ENCODE data around the gene LMF1. TPM values are rescaled to one million over a fixed set of nuclear protein-coding genes. Genes with fewer than 3 reads are reported as not detected.
A peak's percentile ranks its signal among the peaks of the same experiment; 100 is the strongest.

The LMF1 gene
- total and polyA plus RNA-seq, 2 donors from 2014 or later, result 15.4 to 28.6 TPM

DNA sequence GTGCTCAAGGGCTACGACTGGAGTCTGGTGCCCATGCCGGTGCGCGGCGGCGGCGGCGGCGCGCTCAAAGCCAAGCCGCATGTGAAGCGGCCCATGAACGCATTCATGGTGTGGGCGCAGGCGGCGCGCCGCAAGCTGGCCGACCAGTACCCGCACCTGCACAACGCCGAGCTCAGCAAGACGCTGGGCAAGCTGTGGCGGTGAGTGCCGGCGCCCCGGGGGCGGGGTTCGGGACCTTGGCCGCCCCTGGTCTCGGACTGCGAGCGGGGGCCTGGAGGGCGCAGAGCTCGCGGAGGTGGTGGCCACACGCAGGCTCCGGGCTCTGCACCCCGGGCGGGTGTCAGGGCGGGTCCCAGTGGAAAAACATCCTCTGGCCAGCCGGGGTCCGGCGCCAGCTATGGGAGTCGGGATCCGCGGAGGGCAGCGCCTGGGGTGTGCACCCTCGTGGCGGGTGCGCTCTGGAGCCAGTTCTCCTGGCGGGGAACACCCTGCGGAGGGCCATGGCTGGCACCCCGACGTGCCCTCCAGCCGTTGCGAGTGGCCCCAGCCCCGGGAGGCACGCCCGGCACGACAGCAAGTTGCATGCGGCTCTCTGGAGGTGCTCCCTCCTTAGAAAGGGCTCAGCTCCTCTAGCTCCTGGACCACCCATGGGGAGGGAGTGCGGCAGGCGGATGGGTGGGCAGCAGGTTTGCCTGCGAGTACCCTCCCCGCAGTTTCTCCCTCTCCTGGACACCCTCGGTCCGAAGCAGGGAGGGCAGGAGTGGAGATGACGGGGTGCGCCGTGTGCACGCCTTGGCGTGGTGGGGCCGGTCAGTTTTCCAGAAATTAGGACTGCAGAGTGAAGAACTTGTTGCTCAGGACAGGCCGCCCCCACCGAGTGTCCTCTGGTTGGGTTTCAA, 11.6 kb upstream of the LMF1 start:
- Histone ChIP-seq H3K9me3 (ENCODE audit: control insufficient read depth in 2 of 3, insufficient read depth in 1 of 3, low read length in 3 of 3) (no peaks in the 10 kb centered on the region), H3K9ac (ENCODE audit: low read length in 3 of 3) (no peak overlapping the region), H3K4me1 (ENCODE audit: control insufficient read depth in 2 of 3, insufficient read depth in 2 of 3, low read depth in 1 of 3, low read length in 3 of 3) (peaks cover 0 to 3% (median 0%) of the 10 kb centered on the region in 3 donors), H3K4me3 (ENCODE audit: low read length in 3 of 3) (no peak overlapping the region), H3K27me3 (ENCODE audit: control insufficient read depth, insufficient read depth, low read length) (peaks cover 7% of the 10 kb centered on the region), H3K36me3 (ENCODE audit: control insufficient read depth in 2 of 3, insufficient read depth in 3 of 3, low read length in 3 of 3) (no peaks in the 10 kb centered on the region), H3K27ac (ENCODE audit: low read depth in 2 of 2, low read length in 2 of 2) (no peak overlapping the region)
- TF ChIP-seq CTCF (IDR thresholded peaks at IDR 0.05; ENCODE audit: borderline replicate concordance, extremely low read depth, insufficient read depth), result no peak
- FAIRE-seq (no peak), DNase-seq (peak in 3 of 5 donors; percentile 38 to 72 (median 59))
- intact Hi-C loops (cut with DNase I), result no loop called here

DNA sequence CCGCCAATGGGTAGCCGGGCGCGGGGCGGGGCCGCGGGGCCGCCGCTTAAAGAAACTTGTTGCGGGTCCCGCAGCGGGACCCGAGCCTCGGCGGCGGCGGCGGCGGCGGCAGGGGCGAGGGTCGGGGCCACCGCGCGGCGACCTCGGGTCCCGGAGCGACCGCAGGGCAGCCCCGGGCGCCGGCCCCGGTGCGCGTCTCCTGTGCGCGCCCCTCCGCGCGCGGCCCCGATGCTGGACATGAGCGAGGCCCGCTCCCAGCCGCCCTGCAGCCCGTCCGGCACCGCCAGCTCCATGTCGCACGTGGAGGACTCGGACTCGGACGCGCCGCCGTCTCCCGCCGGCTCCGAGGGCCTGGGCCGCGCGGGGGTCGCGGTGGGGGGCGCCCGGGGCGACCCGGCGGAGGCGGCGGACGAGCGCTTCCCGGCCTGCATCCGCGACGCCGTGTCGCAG, 10.9 kb upstream of the LMF1 start, which contains the start of gene SOX8:
TSS of gene SOX8 (plus strand) at position 76 of the 450 bp plus-strand sequence. CDS start at position 229, 153 bp downstream.
- Histone ChIP-seq H3K27me3 (ENCODE audit: control insufficient read depth, insufficient read depth, low read length) (peaks cover 7% of the 10 kb centered on the region), H3K9me3 (ENCODE audit: control insufficient read depth in 2 of 3, insufficient read depth in 1 of 3, low read length in 3 of 3) (no peaks in the 10 kb centered on the region), H3K4me3 (ENCODE audit: low read length in 3 of 3) (peak within 1 kb of the TSS in 1 of 3 donors; percentile 29), H3K36me3 (ENCODE audit: control insufficient read depth in 2 of 3, insufficient read depth in 3 of 3, low read length in 3 of 3) (no peaks in the 10 kb centered on the region), H3K4me1 (ENCODE audit: control insufficient read depth in 2 of 3, insufficient read depth in 2 of 3, low read depth in 1 of 3, low read length in 3 of 3) (peaks cover 0 to 3% (median 0%) of the 10 kb centered on the region in 3 donors), H3K9ac (ENCODE audit: low read length in 3 of 3) (no peak within 1 kb of the TSS), H3K27ac (ENCODE audit: low read depth in 2 of 2, low read length in 2 of 2) (no peak within 1 kb of the TSS)
- TF ChIP-seq CTCF (IDR thresholded peaks at IDR 0.05; ENCODE audit: borderline replicate concordance, extremely low read depth, insufficient read depth), result no peak
- intact Hi-C loops (cut with DNase I), result no loop called here
- no peak for DNase-seq
- FAIRE-seq, result no peak

- DNase-seq, result no peak
- H3K9me3 ChIP-seq (ENCODE audit: control insufficient read depth in 2 of 3, insufficient read depth in 1 of 3, low read length in 3 of 3), result no peaks in the 10 kb centered on the region
- TF ChIP-seq CTCF (IDR thresholded peaks at IDR 0.05; ENCODE audit: borderline replicate concordance, extremely low read depth, insufficient read depth), result no peak
These were observed 9.7 kb upstream of the LMF1 start for GRCh38 chr16:980595-980854.

More at GRCh38 chr16:980595-980854, 9.7 kb upstream of the LMF1 start:
- H3K36me3 ChIP-seq (ENCODE audit: control insufficient read depth in 2 of 3, insufficient read depth in 3 of 3, low read length in 3 of 3), result no peaks in the 10 kb centered on the region
- peaks cover 5% of the 10 kb centered on the region for H3K27me3 ChIP-seq (ENCODE audit: control insufficient read depth, insufficient read depth, low read length)
- no peak for FAIRE-seq
- H3K4me1 ChIP-seq (ENCODE audit: control insufficient read depth in 2 of 3, insufficient read depth in 2 of 3, low read depth in 1 of 3, low read length in 3 of 3), result peaks cover 0 to 3% (median 0%) of the 10 kb centered on the region in 3 donors
- no peak overlapping the region for H3K9ac ChIP-seq (ENCODE audit: low read length in 3 of 3)
- no peak overlapping the region for H3K4me3 ChIP-seq (ENCODE audit: low read length in 3 of 3)
- H3K27ac ChIP-seq (ENCODE audit: low read depth in 2 of 2, low read length in 2 of 2), result no peak overlapping the region
- intact Hi-C loops (cut with DNase I), result no loop called here

Data from kidney (tissue), 14 donors.